Activated CD8-positive, alpha-beta memory T cell treated with anti-CD3 and anti-CD28 coated beads, Interleukin-2, amount 50 U/mL, for 48 hours (primary cell): ENCODE data around the gene CCL2.

Experiments
- DNase-seq: peaks from one replicate; pipeline ENCODE4 v3.0.0-alpha.2; 2020

CCL2 gene

DNA sequence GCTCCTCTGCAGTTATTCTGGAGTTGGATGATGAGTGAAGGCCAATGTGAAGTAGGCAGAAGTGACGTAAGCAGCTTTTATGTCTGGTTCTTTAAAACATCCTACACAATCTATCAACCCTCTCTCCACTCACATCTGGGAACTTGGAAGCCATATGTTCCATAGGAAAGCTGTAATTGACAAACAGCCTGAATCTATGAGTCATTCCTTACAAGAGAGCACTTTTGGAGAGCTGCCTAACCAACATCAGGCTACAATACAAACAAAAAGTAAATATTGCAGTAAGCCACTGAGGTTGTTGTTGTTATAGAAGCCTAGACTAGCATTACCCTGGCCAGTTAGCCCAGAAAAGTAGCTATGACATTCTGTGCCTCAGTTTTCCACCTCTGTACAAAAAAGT lies 20.8 kb downstream of the CCL2 start:
- DNase-seq: no peak

DNA sequence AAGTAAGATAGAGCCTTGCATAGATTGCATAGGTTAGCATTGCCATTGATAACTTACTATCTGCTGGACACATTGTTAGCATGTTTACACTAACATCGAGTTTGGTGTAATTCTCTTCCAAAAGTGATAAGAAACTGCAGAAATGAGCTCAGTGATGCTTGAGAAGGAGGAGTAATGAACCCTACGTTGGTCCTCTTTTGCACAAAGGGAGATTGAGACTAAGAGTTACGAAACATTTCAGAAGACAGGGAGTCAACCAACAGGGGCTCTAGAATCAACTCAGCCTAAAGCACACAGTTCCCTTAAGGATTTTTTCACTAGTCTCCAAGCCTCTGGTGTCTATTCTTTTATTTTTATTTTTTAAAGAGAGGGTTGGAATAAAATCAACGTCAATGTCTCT lies 21.7 kb downstream of the CCL2 start:
- DNase-seq: no peak

DNA sequence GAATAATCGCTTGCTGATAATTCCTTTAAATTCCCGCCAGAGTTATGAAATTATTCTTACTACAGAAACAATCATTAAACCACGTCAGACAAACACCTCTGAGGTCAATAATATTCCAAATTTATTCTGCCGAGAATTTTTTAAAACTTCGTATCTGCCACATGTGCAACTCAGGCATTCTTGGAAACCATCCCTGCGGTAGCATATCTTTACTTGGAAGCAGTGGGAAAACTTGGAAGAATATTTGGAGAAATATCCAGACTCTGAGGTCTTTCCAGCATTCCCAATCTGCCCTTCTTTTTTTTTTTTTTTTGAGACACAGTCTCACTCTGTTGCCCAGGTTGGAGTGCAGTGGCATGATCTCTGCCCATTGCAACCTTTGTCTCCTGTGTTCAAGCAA lies 28.5 kb downstream of the CCL2 start:
- no peak for DNase-seq

DNA sequence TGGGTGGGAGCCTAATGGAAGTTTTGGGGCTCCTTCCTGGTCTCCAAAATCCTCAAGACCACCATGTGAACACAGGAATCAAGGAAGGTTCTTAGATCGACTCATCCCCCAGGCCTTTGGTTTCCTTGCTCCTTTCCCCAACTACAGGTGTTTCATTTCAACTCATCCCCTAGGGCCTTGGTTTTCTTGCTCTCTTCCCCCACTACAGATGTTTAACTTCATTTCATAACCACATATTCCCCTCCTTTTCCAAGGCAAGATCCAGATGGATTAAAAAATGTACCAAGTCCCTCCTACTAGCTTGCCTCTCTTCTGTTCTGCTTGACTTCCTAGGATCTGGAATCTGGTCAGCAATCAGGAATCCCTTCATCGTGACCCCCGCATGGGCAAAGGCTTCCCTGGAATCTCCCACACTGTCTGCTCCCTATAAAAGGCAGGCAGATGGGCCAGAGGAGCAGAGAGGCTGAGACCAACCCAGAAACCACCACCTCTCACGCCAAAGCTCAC lies 30.3 kb downstream of the CCL2 start, which contains the start of gene CCL11:
TSS of gene CCL11 (plus strand) at position 457 of the 507 bp plus-strand sequence. CDS start 67 bp downstream, outside the sequence.
- DNase-seq: no peak

DNA sequence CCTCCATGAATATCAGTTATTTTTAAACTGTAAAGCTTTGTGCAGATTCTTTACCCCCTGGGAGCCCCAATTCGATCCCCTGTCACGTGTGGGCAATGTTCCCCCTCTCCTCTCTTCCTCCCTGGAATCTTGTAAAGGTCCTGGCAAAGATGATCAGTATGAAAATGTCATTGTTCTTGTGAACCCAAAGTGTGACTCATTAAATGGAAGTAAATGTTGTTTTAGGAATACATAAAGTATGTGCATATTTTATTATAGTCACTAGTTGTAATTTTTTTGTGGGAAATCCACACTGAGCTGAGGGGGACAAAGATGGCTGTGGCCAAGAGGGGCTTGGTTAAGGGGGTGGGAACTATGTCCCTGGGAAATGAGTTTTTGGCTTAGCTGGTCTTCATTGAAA lies 32.8 kb downstream of the CCL2 start:
- DNase-seq: no peak

DNA sequence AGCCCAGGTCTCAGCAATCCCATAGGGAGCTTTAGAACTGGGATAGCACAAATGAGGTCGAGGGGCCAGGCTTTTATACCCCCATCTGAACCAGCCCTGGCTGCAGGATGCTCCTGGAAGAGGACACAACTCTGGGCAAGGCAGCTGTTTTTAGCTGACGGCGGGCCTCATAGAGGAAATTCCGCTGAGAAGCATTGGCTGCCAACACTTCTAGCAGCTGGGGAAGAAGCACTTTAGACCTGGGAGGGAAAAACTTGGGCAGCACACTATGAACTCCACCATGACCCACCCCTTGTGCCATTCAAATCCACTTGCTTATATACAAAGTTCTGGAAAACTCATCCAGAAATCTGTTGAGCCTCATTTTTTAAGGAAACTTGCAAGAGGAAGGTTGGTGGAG lies 35.5 kb downstream of the CCL2 start:
- no peak for DNase-seq

DNA sequence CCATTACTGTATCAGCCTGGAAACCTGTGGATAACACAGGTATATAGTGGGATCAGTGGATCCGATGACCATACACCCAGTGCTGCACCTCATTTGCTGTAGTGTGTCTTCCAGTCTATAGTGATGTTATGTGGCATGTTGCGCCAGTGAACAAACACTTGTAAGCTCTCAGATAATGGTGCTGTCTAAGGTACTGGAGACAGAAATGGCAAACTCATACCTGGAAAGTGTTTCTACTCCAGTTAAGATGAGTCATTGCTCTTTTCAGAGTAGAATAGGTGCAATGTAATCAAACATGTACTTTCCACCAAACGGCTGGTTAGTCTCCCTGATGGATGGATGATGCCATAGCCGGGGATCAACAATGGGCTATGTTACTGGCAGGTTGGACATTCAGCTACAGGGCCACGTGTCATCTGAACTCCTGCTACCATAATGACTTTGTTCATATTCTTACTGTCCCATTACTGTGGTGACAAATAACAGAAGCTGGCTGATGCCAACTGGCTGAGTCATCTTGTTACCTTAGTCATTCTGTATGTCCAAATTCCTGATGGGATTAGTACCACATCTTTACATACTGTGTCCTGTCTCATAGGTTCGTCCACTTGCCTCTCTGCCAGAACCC lies 36.8 kb downstream of the CCL2 start:
- no peak for DNase-seq

DNA sequence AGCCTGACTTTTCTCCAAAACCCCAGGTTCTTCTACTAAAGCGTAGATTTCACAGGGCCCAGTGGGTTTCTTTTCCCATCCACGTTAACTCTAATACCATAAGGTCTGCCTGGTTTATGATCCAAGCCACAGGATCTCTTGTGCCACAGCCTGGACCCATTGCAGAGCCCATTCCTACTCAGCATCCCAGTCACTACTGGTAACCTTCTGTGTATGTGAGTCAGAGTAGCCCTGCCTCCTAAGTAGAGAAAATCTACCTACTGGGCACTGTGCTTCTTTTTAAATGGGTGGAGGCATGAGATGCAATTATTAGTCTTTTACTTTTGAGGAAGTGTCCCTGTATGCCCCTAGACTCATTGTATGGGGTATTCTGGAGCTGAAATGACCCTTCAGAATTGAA lies 43.9 kb downstream of the CCL2 start:
- DNase-seq: no peak

DNA sequence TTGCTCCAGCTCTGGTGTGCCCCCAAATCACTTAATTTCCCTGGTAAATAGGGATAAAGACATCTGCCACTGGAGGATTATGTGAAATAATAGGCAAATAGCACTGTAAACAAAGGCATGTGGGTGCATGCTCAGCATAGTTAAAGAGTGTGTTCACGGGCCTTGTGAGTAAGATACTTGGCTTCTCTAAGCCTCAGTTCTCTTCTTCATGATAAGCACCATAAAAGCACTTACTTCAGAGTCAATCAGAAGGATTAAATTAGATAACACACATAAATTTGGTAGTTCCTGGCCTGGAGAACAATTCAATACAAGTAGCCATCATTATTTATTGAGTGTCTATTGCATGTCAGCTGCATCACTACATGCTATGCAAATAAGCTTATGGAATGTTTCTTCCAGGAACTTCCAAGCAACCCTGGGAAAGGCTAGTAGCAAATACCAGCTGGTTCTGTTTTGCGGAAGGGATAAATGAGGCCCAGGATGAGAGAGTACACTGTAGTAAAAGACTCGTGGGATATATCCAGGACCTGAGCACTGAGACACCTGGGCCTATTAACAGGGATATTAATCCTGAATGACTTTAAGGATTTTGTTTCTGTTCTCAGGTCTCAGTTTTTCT lies 45.0 kb downstream of the CCL2 start:
- no peak for DNase-seq

DNA sequence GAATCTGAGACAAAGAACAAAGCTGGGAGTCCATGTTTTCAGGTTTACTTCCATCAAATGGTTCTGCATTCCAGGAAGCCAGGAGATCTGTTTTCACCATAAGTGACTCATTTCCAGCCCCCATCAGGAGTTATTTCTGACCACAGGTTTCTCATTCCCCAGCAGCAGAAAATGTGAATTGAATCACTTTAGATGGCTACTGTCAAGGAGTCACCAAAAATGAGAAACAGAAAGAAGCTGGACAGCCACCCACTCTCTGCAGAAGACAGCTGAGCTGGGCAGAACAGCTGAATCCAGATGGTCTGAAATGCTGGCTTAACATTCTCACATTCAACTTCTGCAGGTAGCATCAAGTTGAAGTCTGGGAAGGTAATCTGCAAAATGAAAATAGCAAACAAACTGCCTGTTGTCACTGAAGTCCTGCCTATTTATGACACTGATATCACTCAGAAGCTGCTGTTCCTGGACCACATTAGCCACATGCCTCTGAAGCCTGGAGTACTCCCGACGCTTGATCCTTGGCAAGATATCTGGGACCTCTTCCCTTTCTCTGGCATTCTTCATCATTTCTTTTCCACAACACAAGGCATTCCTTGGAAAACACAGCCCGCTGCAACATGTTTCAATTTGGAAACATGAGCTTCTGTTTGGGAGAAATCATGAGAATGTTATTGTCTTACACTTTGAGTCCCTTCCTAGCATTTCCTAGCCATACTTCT lies 45.7 kb downstream of the CCL2 start:
- DNase-seq: no peak

DNA sequence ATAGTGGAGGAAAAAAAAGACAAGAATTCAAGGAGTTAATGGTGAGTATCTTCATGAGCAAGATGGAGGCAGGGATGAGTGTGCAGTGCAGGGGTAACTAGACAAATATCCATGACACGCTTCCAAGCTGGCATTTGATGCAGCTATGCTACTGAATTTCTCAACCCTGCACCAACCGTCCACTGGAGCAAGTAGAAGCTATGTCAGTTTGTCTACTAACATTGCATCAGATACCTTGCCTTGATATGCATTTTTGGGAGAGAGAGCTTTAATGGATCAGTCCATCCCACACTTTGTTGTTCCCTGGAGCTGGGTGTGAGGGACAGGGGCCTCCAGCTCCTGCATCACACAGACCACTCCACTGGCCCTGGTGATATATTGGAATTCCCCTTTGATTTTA lies 46.9 kb downstream of the CCL2 start:
- no peak for DNase-seq

DNA sequence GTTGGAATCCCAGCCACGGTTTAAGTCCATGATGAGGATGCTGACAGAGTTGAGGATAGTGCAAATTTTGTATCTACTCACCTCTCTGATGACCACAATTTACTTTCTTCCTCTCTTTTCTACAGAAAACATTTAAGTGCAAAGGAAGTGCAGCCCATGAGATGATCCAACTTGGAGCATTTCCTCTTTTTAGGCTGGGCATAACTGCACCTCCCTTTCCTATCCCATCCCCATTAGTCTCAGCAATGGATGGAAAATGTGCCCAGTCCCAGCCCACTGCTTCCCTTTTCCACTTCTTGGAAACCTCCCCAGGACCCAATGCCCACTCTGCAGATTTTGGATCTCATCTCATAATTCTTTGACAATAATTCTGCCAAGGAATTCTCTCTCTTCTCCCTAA lies 47.6 kb downstream of the CCL2 start:
- DNase-seq: no peak

DNA sequence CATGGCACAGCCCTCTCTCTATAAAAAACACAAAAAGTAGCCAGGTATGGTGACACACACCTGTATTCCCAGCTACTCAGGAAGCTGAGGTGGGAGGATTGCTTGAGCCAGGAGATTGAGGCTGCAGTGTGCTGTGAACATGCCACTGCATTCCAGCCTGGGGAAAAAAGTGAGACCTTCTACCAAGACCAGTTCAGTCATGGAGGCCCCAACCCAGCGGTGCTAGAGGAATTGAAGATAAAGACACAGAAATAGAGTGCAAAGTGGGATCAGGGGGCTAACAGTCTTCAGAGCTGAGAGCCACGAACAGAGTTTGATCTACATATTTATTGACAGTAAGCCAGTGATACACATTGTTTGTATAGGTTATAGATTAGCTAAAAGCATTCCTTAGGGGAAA lies 48.5 kb downstream of the CCL2 start:
- DNase-seq: no peak

DNA sequence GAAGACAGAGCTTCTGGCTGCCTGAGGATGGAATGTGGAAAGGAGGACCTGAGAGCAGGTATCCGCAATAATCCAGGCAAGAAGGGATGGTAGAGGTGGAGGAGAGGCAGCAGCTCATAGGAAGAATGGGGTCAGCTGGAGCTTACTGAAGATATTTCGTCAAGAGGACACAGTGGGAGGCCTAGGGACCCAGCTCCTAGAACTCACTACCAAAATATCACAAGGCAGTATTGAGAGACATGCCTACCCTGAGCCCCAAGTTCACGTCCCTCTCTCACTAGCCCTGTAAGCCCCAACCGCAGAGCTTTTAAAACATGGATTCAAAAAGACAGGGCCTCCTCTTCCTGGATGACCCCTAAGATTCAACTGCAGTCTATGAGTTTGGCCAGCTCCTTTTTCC lies 50.0 kb downstream of the CCL2 start:
- no peak for DNase-seq

DNA sequence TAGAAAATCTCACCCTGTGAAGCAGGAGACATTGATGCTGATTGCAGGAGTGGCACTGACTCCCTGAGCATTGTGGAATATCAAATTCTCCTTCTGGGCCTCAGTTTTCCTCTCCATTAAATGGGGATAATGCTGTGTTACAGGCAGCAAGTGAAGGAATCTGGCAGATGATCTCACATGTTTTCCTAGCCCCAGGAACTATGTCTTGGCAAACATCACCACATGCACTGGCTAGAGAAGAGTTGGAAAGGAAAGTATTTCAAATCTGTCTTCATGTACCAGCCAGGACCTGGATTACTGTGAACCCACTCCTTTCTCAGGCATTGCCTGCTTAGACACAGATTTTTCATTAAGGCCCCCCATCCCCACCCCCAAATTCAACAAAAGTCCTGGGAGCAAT lies 50.5 kb downstream of the CCL2 start:
- no peak for DNase-seq

DNA sequence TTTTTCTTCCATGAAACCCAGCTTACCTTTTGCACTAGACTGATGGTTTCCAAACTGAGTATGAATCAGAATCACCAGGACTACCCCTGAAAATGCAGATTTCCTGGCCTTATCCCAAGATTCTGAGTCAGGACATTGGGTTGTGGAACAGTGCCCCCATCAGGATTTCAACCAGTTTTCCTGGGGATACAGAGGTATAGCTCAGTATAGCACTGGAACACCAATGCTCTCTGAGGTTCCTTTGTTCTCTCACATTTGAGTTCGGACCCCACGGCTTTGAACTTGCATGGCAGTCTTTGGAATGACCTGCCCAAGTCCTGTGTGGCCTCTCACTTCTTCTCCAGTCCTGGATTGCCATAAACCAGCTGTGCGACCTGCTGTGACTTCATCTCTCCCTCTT lies 51.4 kb downstream of the CCL2 start:
- no peak for DNase-seq
